ENCODE data around the gene DUSP1.

DUSP1 gene

GRCh38 chr5:172743112-172743959, 27.7 kb downstream of the DUSP1 start:
- no peak for DNase-seq

- no peak for DNase-seq
Measured at GRCh38 chr5:172741206-172741582, 29.8 kb downstream of the DUSP1 start.

DNA sequence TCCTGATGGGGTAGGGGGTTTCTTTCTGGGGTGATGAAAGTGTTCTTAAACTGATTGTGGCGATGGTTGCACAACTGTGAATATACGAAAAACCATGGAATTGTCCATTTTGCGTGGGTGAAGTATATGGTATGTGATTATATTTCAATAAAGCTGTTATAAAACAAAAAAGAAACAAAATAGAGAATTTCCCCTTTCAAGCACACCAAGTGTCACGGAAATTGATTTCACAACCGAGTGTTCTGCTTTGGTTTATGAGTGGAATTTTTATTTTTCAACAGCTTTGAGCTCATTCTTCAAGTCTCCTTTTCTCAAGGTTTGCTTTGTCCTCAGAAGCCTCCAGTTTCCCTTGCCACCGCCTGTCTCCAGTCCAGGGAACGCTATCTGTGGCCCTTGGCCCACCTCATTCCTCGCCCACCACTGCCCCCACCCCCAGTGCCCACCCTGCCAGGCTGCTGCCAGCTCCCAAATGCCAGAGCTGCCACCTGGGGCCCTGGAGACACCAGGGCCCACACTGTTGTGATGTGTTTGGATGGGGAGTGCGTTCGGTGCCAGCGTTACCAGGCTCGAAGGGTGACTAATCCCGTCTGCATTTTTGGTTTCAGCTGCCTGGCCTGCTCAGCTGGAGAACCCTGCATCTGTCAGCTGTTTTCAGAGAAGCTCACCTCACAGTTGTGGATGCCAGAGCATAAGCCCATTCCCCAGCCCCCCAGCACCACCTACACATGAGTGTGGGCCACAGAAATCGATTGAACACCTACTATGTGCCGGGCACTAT, 30.4 kb downstream of the DUSP1 start:
- DNase-seq, result no peak

DNA sequence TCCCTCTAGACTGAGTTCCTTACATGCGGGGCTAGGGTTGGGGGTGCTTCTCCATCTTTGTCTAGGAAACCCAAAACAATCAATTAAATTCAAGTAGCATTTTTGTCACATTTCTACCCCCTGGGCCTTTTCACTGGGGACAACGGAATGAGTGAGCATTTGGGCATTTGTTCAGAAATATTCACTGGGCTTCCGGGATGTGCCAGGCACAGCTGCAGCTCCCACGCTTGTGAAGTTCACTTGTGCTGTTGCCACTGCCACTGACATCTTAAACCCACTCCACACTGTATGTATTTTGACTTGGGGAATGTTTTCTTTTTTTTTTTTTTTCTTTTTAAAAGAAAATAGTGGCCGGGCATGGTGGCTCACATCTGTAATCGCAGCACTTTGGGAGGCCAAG, 31.6 kb downstream of the DUSP1 start:
- DNase-seq, result no peak

DNA sequence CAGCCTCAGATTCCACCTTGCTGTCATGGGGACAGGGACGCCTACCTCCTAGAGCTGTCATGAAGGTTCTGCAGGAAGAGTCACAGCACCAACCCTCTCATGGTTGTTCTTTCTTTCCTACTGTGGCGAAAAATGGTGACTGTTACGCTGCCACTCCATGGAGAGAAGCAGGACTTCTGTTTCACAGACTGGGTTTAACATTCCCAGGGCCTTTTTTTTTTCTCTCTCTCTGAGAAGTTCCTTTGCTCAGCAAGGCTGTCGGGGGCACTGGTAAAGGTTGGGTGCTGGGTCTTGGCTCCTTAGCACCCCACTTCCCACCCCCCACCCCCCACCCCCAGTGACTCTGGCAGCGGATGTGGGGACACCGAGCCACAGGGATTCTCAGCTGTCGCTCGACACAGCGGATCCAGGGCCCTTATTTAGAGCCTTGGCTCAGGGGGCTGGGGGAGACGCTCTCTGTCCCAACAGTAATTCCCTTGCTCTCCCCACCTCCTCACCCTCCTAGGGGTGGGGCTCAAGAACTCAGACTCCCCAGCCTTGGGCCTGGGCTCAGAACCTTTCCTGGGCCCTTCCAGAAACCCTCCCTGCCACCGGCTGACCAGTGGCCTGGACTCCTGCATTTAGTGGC, 34.4 kb downstream of the DUSP1 start:
- DNase-seq, result no peak

DNA sequence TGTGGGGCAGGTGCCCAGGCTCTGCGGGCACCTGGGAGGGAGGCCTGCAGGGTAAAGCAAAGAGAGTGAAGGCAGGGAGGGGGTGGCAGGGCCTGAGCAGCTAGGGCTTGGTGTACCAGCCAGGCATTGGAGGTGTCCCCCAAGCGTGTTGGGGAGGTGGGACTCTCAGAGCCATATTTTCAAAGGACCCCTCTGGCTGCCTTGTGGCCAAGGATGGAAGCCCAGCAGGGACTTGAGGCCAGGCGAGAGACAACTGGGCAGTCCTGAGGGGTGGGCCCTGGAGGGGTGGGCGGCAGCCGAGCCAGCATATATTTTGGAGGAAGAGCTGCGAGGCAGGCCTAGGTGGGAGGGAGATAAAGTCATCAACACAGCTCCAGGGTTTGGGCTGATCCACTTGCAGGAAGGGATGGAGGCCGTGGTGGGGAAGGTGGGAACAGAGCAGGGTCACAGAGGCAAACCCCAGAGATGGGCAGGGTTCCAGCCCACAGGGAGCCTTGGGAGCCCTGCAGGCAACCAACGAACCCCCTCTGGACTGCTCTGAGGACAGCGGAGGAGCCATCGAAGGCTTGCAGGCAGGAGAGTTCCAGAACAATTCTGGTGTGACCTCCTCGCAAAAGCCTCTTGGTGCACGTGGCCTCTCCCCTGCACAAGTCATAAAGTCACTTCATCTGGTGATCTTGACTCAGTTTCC, 35.7 kb downstream of the DUSP1 start:
- DNase-seq, result no peak

DNA sequence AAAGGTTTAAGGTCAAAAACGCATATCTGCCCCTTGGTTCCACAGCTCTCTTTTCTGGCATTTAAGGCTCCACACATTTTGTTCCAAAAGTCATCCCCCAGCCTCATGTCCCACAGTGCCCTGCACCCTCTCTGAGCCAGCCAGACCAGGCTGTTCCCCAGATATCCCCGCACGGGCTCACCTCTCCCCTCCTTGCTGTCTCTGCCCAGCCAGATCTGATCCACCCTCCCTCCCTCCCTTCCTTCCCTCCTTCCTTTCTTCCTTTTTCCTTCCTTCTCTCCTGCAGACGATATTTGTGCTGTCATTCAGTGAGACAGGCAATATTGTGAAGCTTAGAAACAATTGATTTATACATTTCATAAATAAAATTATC, 37.0 kb downstream of the DUSP1 start:
- DNase-seq, result no peak

DNA sequence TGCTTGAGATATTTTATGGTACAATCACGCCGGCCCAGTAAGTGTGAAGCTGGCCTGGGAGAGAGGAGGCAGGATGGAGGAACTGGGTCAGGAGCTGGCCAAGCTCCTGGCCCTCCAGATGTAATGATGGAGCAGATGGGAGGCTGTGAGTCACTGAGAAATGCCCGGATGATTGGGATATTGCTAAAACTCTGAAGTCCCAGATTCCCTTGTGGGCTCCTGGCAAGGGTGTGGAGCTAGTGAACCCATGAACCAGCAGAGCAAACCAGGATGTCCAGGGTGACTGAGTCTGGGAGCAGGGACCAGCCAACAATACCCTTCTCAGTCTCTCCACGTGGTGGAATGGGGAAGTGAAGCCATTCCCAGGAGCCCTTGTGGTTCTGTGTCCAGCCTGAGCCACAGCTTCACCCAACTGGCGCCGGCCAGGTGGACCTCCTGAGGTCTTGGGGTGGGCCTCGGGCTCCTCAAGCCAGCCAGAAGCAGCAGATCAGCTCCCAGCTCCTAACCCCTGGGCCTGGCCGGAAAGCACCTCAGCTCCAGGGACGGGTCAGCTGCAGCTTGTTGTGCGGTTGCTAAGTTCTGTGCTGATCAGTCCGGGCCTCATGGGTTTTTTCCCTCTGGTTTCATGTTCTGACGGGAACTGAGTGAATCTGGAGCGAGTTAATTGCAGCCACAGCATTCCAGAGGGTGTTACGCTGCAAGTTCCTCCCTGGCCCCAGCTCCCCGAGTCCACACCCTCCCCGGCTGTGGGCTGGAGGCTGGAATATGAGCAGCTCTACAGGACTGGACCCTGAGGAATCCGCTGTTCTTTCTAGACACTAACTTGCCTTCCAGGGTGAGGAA, 37.6 kb downstream of the DUSP1 start:
- no peak for DNase-seq

DNA sequence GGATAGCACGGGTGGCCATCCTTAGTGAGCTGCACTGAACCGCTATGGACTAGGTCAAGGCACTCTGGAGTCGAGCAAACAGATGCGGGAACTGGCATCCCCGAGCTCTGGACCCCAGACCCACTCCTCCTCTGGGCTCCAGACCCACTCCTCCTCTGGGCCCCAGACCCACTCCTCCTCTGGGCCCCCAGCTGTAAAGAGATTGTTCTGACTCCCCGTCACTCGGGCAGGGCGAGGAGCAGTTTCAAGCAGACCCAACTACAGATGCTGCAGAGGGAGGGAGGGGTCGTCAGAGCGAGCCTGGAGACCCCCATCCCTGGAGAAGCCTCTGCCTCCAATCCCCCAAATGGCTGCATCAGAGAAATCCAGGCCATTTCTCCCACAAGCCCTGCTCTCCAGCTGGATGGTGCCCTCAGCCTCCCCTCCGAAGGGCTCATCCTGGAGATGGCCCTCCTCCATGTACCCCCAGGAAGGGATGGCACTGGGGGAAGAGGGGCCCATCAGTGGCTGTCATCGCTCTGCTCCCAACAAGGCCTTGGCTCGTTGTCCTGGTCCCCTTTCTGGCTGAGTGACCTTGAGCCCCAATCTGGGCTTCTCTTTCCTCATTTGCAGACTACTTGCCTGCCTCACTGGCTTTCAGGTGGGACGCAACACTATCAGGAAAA, 38.7 kb downstream of the DUSP1 start:
- DNase-seq, result no peak

- no peak for DNase-seq
Measured at GRCh38 chr5:172731680-172732074, 39.3 kb downstream of the DUSP1 start.

DNA sequence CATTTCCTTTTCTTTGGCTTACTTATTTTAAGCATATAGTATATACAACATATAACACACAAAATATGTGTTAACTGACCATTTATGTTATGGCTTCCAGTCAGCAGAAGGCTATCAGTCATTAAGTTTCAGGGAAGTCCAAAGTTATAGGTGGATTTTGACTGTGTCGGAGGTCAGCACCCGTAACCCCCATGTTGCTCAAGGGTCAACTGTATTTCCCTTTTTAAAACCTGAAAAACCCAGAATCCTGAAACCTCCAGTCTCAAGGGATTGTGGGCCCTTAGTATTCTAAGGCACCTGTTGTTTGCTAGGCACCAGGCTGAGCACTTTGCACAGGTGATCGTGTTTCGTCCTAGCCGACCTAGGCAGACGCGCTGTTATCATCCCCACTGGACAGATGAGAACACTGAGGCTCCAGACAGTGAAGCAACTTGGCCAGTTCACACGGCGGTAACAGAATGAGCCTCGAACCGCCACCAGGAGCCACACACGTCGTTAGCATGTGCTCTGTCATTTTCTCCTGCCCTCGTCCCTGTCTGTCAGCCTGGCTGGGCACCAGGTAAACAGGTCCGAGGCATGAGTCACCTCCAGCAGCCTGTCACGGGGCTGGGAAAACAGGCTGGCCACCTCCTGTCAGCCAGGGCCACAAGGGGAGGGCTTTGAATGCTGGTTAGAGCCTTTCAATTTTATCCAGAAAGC, 39.9 kb downstream of the DUSP1 start:
- DNase-seq, result no peak

DNA sequence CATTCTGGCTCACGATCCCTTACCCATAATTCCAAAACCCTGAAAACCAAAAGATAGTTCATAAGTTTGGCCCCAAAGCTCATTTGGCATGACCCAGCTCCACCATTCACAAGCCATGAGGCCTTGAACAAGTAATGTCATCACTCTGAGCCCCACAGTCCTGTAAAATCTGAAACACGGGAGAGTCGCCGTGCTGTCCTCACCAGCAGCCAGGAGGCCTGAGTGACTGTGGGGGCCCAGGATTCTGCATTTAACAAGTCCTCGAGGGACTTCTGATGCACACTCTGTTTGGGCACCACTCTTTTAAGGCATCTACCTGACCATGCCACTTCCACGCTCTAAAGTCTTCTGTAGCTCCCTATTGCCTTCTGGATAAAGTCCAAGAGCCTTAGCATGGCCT, 40.8 kb downstream of the DUSP1 start:
- no peak for DNase-seq

- no peak for DNase-seq
Measured at GRCh38 chr5:172729588-172729987, 41.4 kb downstream of the DUSP1 start.

DNA sequence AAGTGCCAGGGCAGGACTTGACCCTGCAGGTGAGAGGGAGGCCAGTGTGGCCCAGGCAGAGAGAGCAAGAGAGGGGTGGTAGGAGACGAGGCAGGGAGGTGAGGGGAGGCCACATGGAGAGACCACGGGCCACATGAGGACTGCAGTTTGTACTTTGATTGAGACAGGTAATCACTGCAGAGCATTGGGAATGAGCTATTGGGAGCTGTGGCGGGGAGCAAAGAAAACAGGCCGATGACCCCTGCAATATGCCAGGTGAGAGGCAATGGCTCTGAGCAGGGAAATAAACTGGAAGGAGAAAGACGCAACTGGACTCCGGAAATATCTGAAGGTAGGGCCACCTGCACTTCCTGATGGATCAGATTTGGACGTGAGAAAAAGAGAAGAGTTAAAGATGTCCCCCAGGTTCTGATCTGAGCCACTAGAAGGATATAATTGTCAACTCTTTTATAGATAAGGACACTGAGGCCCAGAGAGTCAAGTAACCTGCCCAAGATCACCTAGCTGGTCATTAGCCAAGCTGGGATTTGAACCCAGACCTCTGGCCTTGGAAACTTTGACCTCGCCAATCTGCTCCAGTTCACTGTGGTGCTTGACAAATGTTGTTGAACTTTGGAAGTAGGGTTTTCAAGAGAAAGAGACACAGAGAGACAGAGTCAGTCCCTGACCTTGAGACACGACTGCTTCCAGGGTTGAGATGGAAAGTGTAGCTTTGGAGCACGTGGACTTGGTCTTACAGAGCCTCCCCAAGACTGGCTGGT, 42.3 kb downstream of the DUSP1 start:
- DNase-seq, result no peak

DNA sequence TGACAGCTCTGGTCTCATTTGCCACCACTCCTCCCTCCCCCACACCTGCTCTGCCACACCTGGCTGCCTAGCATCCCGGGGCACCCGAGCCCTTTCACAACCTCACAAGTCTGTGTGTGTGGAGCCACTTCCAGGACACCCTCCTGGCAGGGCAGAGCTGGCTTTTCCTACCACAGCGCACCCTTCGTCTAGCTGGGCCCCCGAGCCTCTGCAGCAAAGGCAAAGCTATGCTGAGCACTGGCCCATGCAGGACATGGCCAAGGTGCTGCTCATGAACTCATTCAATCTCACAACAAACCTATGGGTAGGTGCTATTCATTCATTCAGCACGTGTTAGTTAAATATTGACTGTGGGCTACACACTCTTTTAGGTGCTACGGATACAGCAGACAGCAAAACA, 43.4 kb downstream of the DUSP1 start:
- DNase-seq, result no peak

DNA sequence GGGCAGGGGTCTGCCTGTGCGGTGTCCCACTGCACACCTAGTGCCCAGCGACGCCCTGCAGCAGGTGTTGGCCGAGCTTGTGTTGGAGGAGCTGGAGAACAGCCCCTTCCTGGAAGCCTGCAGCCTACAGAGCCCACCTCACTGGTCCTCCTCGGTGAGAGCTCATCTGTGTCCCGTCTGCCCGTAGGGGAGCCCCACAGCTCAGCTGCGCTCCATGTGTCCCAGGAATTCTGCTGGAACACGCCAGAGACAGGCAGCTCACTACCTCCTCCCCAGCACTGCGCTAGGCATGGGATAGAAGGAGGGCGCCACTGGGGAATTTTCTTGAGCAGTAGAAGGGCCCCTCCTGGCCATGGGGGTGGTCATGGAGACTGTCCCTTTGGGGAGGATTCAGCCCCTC, 44.0 kb downstream of the DUSP1 start:
- DNase-seq, result no peak

DNA sequence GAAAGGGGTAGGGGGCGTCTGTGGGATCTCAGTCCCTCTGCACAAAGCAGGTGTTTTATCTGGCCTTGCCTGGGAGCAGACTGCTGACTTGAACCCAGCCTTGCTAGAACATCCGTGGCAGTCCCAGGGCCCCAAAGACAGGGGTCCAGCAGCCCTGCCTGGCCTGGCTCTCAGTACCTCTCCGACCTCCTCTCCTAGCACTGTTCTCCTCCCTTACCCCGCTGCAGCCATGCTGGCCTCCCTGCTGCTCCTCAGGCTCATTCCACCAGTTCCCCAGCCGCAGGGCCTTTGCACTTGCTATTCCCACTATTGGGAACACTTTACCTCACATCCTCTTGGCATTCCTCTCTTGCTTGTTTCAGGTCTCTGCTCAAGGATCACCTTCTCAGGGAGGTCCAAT, 45.2 kb downstream of the DUSP1 start:
- DNase-seq, result no peak

GRCh38 chr5:172725273-172725672, 45.7 kb downstream of the DUSP1 start:
- DNase-seq, result no peak

- DNase-seq, result no peak
Measured at GRCh38 chr5:172724242-172725183, 46.5 kb downstream of the DUSP1 start.

Data from stimulated activated CD4-positive, alpha-beta T cell treated with anti-CD3 and anti-CD28 coated beads, Interleukin-4, amount 100 ng/mL, for 4 hours (primary cell).